Hepatocyte (in vitro differentiated cells): Measurements from ENCODE around the gene PIP.

Source experiments
- CTCF ChIP-seq: fragments of 200-600 bp; sonication (generic); IDR thresholded peaks from 2 replicates; pipeline ENCODE4 v1.5.1; 2016; ENCODE audit warnings: antibody characterized with exemption, mild to moderate bottlenecking; ENCODE audit not compliant: poor library complexity
- EZH2 ChIP-seq: fragments of 200-600 bp; sonication (generic); IDR thresholded peaks from 2 replicates; pipeline ENCODE4 v1.6.1; 2016; ENCODE audit warnings: antibody characterized with exemption, mild to moderate bottlenecking, borderline replicate concordance

DNA sequence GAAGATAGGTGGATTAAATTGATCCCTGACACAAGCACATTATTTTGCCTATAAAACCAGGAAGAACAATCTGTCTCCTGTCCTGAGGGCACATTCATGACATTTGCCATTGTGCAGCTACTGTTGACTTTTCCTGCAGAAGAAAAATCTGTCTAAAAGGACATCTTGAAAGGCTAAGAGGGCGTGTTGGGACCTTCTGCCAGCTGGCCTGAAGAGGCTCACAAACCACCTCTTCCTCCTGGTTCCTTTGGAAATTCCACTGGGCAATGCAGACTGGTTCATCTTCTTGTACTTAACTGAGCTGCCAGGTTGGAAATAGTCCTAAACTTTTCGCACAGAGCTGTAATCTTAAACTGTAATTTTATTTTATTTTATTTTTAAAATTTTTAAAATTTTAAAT, 35.7 kb upstream of the PIP start:
- TF ChIP-seq CTCF = no peak
- no peak for TF ChIP-seq EZH2
